Measurements from ENCODE around the gene SNAP29.

DNA sequence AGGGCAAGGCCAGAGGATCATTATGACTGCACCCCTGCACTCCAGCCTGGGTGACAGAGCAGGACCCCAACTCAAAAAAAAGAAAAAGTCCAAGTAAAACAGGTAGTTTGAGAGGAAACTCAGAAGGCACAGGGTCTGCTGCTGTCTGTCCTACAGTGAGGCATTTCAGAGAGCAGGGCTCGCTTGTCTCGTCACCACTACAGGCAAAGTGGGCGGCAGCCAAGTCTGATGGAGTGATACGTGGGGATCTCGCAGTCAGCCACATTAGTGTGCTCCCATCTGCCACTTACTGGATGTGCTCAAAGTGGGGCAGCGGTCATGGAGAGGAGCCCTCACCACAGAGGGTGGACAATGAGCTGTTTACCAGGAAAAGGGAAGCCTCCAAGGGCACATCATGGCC, 42.2 kb upstream of the SNAP29 start:
- TF ChIP-seq, protein P1, sequence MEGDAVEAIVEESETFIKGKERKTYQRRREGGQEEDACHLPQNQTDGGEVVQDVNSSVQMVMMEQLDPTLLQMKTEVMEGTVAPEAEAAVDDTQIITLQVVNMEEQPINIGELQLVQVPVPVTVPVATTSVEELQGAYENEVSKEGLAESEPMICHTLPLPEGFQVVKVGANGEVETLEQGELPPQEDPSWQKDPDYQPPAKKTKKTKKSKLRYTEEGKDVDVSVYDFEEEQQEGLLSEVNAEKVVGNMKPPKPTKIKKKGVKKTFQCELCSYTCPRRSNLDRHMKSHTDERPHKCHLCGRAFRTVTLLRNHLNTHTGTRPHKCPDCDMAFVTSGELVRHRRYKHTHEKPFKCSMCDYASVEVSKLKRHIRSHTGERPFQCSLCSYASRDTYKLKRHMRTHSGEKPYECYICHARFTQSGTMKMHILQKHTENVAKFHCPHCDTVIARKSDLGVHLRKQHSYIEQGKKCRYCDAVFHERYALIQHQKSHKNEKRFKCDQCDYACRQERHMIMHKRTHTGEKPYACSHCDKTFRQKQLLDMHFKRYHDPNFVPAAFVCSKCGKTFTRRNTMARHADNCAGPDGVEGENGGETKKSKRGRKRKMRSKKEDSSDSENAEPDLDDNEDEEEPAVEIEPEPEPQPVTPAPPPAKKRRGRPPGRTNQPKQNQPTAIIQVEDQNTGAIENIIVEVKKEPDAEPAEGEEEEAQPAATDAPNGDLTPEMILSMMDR (IDR thresholded peaks at IDR 0.05) = no peak
- no peak for TF ChIP-seq POLR2A (IDR thresholded peaks at IDR 0.05)
